GM10248 (cell line): ENCODE data around the gene SPATS1.

Source experiments
- CTCF ChIA-PET: fragments of 300-600 bp; sonication (Branson Sonifier 250); formaldehyde crosslinking; extraction: SDS; loops from one replicate; lab custom pipeline; 2021; ENCODE audit warnings: antibody characterized with exemption; lab: Yijun Ruan, JAX
- POLR2A ChIA-PET: fragments of 350-650 bp; sonication (Branson Sonifier 250); formaldehyde crosslinking; extraction: SDS; loops from one replicate; lab custom pipeline; 2020; ENCODE audit warnings: antibody characterized with exemption; lab: Yijun Ruan, JAX
- DNase-seq: peaks from one replicate; pipeline ENCODE4 v3.0.0; 2012; ENCODE audit errors: extremely low spot score
- CTCF ChIP-seq: IDR thresholded peaks from 2 replicates; pipeline ENCODE4 v1.5.1; 2012; ENCODE audit warnings: mild to moderate bottlenecking, low read depth; ENCODE audit errors: extremely low read depth, missing control alignments, control extremely low read depth

The SPATS1 gene

GRCh38 chr6:44342489-44342888, at the start of gene SPATS1:
SPATS1 (plus strand) TSS chr6:44342650; CDS start chr6:44343096, 446 bp downstream.
- DNase-seq: no peak
- POLR2A ChIA-PET: no interaction called here

GRCh38 chr6:44292661-44293365, 49.6 kb upstream of the SPATS1 start:
- ChIA-PET POLR2A (interaction anchor here (0.7 kb wide), 1 partner anchor 43 kb away, joined by 6 read pairs; no protein-coding TSS in a partner anchor), CTCF (interaction anchor here (1.1 to 2.6 kb wide), 5 partner anchors 9 to 46 kb away, joined by 5 to 11 read pairs (median 10); partner anchors contain the start of gene AARS2)
- no peak for TF ChIP-seq CTCF
- DNase-seq: no peak

More at GRCh38 chr6:44342489-44342888, at the start of gene SPATS1:
- CTCF ChIA-PET: interaction anchor here (0.8 to 4.2 kb wide), 7 partner anchors 16 to 246 kb away, joined by 3 to 27 read pairs (median 8); partner anchors contain the start of gene AARS2
- TF ChIP-seq CTCF: no peak

- POLR2A ChIA-PET: interaction anchor here (0.8 to 1.3 kb wide), 2 partner anchors 10 to 48 kb away, joined by 3 read pairs; partner anchors contain the start of gene HSP90AB1
- CTCF ChIA-PET: interaction anchor here (1.0 to 5.1 kb wide), 13 partner anchors 9 to 134 kb away, joined by 3 to 34 read pairs (median 5); partner anchors contain the start of genes AARS2 and SLC35B2
- no peak for DNase-seq
- TF ChIP-seq CTCF: no peak
Measured at GRCh38 chr6:44294832-44295791, 47.3 kb upstream of the SPATS1 start.

GRCh38 chr6:44297063-44298038, 45.1 kb upstream of the SPATS1 start:
- TF ChIP-seq CTCF: no peak
- POLR2A ChIA-PET: interaction anchor here (0.6 kb wide), 1 partner anchor 1572 kb away, joined by 3 read pairs; no protein-coding TSS in a partner anchor
- CTCF ChIA-PET: interaction anchor here (1.3 to 5.1 kb wide), 9 partner anchors 8 to 41 kb away, joined by 3 to 34 read pairs (median 8); partner anchors contain the start of genes AARS2 and TMEM151B
- peak; percentile 41 for DNase-seq

GRCh38 chr6:44298055-44298803, 44.2 kb upstream of the SPATS1 start:
- no peak for DNase-seq
- CTCF ChIA-PET: interaction anchor here (1.3 to 5.1 kb wide), 5 partner anchors 10 to 30 kb away, joined by 3 to 34 read pairs (median 5); partner anchors contain the start of genes AARS2 and TMEM151B
- POLR2A ChIA-PET: no interaction called here
- TF ChIP-seq CTCF: no peak
